ENCODE results near the gene LYZL2. TPM values are rescaled to one million over a fixed set of nuclear protein-coding genes. Genes with fewer than 3 reads are reported as not detected.
"Not testable (repeated sequence)": the region's sequence is repeated elsewhere in the genome, so short reads cannot be mapped to it uniquely, and the experiment has no call there.

The LYZL2 gene
- total RNA-seq, 1 donor from 2014 or later: not detected

DNA sequence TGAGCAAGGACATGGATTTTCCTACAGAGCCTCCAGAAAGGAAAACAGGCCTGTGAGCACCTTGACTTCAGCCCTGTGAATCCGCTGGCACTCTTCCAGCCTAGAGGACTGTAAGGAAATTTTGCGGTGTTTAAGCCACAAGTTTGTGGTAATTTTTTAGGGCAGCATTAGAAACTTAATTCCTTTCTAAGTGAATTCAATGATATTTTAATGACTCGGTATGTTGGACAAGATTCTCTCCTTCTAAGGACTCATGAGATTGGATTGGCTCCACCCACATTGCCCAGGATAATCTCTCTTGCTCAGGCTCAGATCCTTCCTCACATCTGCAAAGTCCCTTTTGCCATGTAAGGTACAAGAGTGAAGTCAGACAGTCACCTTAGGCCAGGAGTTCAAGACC is 4.5 kb downstream of the LYZL2 start:
- Mint-ChIP-seq H3K4me3 (no peak overlapping the region), H3K27me3 (peaks cover 29% of the 10 kb centered on the region), H3K36me3 (ENCODE audit: low read depth) (no peaks in the 10 kb centered on the region), H3K27ac (no peak overlapping the region), H3K9me3 (no peaks in the 10 kb centered on the region), H3K4me1 (no peaks in the 10 kb centered on the region)
- no peak for DNase-seq
- intact Hi-C loops (cut with micrococcal nuclease): no loop called here

GRCh38 chr10:30619966-30620365 is 9.6 kb downstream of the LYZL2 start:
- intact Hi-C loops (cut with micrococcal nuclease): no loop called here
- Mint-ChIP-seq H3K36me3 (ENCODE audit: low read depth) (no peaks in the 10 kb centered on the region), H3K9me3 (no peaks in the 10 kb centered on the region), H3K27ac (no peak overlapping the region), H3K27me3 (peaks cover 36% of the 10 kb centered on the region), H3K4me1 (no peaks in the 10 kb centered on the region), H3K4me3 (no peak overlapping the region)
- no peak for DNase-seq

- DNase-seq: no peak
- H3K4me1 Mint-ChIP-seq: no peaks in the 10 kb centered on the region
- H3K9me3 Mint-ChIP-seq: no peaks in the 10 kb centered on the region
- peaks cover 33% of the 10 kb centered on the region for H3K27me3 Mint-ChIP-seq
- H3K27ac Mint-ChIP-seq: no peak overlapping the region
- no peaks in the 10 kb centered on the region for H3K36me3 Mint-ChIP-seq (ENCODE audit: low read depth)
- intact Hi-C loops (cut with micrococcal nuclease): no loop called here
- H3K4me3 Mint-ChIP-seq: no peak overlapping the region
Measured at GRCh38 chr10:30617070-30617469, 12.5 kb downstream of the LYZL2 start.

DNA sequence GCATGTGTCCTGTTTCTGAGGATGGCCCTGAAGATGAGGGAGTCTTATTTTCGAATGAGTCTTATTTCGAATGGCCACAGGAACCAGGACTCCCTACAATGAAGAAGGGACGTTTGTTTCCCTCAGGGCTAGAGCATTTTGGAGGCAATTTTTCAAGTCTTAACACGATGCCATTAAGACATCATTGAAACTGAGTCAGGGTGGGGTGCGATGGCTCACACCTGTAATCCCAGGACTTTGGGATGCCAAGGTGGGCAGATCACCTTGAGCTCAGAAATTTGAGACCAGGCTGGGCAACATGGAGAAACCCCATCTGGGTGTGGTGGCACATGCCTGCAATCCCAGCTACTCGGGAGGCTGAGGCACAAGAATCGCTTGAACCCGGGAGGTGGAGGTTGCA is 18.5 kb downstream of the LYZL2 start:
- peaks cover 25% of the 10 kb centered on the region for H3K27me3 Mint-ChIP-seq
- intact Hi-C loops (cut with micrococcal nuclease); H3K27ac Mint-ChIP-seq; H3K9me3 Mint-ChIP-seq; H3K36me3 Mint-ChIP-seq (ENCODE audit: low read depth); H3K4me3 Mint-ChIP-seq; DNase-seq; H3K4me1 Mint-ChIP-seq: not testable (repeated sequence)

DNA sequence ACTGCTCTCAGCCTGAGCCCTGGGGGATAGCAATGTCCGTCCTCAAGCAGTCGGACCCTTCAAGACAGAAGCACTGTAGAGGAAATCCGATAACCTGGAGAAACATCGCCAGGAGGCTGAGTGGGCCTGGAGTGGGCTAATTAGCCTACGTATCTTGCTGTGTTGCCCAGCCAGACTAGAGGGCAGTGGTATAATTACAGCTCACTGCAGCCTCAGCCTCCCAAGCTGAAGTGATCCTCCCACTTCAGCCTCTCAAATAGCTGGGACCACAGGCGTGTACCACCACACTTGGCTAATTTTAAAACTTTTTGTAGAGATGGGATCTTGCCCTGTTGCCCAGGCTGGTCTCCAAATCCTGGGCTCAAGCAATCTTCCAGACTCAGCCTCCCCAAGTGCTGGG is 21.7 kb downstream of the LYZL2 start:
- no peaks in the 10 kb centered on the region for H3K4me1 Mint-ChIP-seq
- peaks cover 23% of the 10 kb centered on the region for H3K27me3 Mint-ChIP-seq
- intact Hi-C loops (cut with micrococcal nuclease): no loop called here
- H3K27ac Mint-ChIP-seq: no peak overlapping the region
- H3K4me3 Mint-ChIP-seq: no peak overlapping the region
- no peaks in the 10 kb centered on the region for H3K9me3 Mint-ChIP-seq
- no peak for DNase-seq
- no peaks in the 10 kb centered on the region for H3K36me3 Mint-ChIP-seq (ENCODE audit: low read depth)

DNA sequence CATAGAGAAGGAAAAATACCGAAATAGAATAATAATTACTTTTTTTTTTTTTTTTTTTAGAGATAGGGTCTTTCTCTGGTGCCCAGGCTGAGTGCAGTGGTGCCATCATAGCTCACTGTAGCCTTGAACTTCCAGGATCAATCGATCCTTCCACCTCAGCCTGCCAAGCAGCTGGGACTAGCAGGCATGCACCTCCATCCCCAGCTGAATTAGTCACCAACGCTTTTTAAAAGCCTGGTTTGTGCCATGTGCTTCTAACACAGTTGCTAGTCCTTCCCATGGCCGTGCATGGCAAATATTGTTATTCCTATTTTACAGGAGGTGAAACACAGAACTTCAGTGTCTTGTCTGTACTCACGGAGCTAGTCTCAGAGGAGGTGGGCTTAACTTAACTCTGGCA is 23.2 kb downstream of the LYZL2 start:
- no peak overlapping the region for H3K4me3 Mint-ChIP-seq
- H3K36me3 Mint-ChIP-seq (ENCODE audit: low read depth): no peaks in the 10 kb centered on the region
- H3K27me3 Mint-ChIP-seq: peaks cover 16% of the 10 kb centered on the region
- no peak for DNase-seq
- intact Hi-C loops (cut with micrococcal nuclease): no loop called here
- H3K4me1 Mint-ChIP-seq: no peaks in the 10 kb centered on the region
- H3K27ac Mint-ChIP-seq: no peak overlapping the region
- H3K9me3 Mint-ChIP-seq: no peaks in the 10 kb centered on the region

- H3K9me3 Mint-ChIP-seq; H3K4me3 Mint-ChIP-seq; DNase-seq; H3K27ac Mint-ChIP-seq; intact Hi-C loops (cut with micrococcal nuclease); H3K4me1 Mint-ChIP-seq; H3K36me3 Mint-ChIP-seq (ENCODE audit: low read depth): not testable (repeated sequence)
- peaks cover 14% of the 10 kb centered on the region for H3K27me3 Mint-ChIP-seq
Measured at GRCh38 chr10:30605341-30606121, 24.0 kb downstream of the LYZL2 start.

GRCh38 chr10:30603589-30603988 is 26.0 kb downstream of the LYZL2 start:
- no peak for DNase-seq
- intact Hi-C loops (cut with micrococcal nuclease): no loop called here
- H3K27ac Mint-ChIP-seq: no peak overlapping the region
- no peaks in the 10 kb centered on the region for H3K9me3 Mint-ChIP-seq
- H3K4me1 Mint-ChIP-seq: no peaks in the 10 kb centered on the region
- no peak overlapping the region for H3K4me3 Mint-ChIP-seq
- H3K36me3 Mint-ChIP-seq (ENCODE audit: low read depth): no peaks in the 10 kb centered on the region
- peaks cover 13% of the 10 kb centered on the region for H3K27me3 Mint-ChIP-seq

DNA sequence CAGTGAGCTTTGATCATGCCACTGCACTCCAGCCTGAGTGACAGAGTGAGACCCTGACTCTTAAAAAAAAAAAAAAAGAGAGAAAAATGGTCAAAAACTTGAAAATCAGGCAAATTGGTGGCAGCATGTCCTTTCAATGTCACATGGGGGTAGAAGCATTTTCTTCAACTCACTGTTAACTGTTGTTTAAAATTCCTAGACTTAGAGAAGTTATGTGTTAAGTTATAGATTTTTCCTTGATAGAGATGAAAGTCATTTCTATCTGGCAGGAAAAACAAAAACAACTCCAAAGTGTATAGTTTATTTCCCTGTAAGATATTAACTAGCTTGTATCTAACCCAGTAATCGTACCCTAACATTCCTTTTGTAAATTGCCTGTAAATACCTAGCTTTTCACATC is 26.8 kb downstream of the LYZL2 start:
- no peak overlapping the region for H3K4me3 Mint-ChIP-seq
- no peak for DNase-seq
- H3K4me1 Mint-ChIP-seq: no peaks in the 10 kb centered on the region
- H3K27me3 Mint-ChIP-seq: peaks cover 13% of the 10 kb centered on the region
- no peak overlapping the region for H3K27ac Mint-ChIP-seq
- intact Hi-C loops (cut with micrococcal nuclease): no loop called here
- H3K9me3 Mint-ChIP-seq: no peaks in the 10 kb centered on the region
- no peaks in the 10 kb centered on the region for H3K36me3 Mint-ChIP-seq (ENCODE audit: low read depth)

GRCh38 chr10:30600005-30600404 is 29.5 kb downstream of the LYZL2 start:
- intact Hi-C loops (cut with micrococcal nuclease): no loop called here
- Mint-ChIP-seq H3K27me3 (peaks cover 12% of the 10 kb centered on the region), H3K36me3 (ENCODE audit: low read depth) (no peaks in the 10 kb centered on the region), H3K27ac (no peak overlapping the region), H3K9me3 (no peaks in the 10 kb centered on the region), H3K4me3 (no peak overlapping the region), H3K4me1 (no peaks in the 10 kb centered on the region)
- no peak for DNase-seq

DNA sequence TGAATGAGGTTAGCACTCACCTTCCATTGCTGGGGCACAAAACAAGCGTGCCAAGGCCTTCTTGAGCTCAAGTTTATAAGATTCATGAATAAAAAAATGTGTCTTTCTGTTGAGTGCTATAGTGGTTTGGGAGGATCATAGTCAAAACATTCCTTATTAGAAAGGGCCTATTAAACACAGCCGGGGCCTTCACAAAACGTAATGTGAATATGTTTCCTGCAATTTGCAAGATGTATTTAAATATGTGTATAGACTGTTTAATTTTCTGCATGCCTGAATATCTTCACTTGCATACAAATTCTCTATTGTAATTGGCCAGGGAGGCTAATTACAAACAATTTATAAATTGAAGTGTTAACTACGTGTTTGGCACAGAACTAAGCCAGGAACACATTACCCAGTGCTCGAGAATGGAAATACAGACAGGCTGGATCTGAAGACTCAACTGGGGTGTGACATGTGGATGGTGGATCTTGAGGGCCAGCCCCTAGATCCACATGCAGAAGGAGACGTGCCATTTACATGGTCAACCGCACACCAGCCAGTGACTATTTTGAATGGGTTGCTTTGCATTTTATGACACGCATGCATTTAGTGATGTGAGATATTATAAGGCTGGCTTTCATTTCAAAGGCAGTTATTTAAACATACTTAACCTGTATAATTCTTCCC is 31.3 kb downstream of the LYZL2 start:
- intact Hi-C loops (cut with micrococcal nuclease): no loop called here

DNA sequence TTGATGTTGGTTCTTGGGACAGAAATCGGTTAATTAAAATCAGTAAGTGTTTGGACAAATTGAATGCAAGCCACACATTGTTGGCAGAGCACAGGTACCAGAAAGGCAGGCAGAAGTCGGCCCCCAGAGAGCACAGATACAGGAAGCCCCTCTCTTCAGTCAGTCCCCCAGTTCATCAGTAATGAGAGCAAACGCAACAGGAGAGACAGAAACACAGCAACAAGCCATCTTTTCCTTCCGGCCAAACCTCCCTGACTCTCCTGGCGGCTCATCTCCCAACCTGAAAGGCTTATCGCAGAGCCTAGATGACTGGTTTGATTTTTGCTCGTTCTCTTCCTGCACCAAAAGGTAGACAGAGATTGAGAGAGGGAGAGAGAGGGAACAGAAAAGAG is 32.1 kb downstream of the LYZL2 start:
- peaks cover 13% of the 10 kb centered on the region for H3K27me3 Mint-ChIP-seq
- DNase-seq; intact Hi-C loops (cut with micrococcal nuclease); H3K4me1 Mint-ChIP-seq; H3K9me3 Mint-ChIP-seq; H3K27ac Mint-ChIP-seq; H3K4me3 Mint-ChIP-seq; H3K36me3 Mint-ChIP-seq (ENCODE audit: low read depth): not testable (repeated sequence)

More for the DNA sequence above, 31.3 kb downstream of the LYZL2 start:
- Mint-ChIP-seq H3K9me3 (no peaks in the 10 kb centered on the region), H3K4me1 (no peaks in the 10 kb centered on the region), H3K27ac (no peak overlapping the region), H3K27me3 (peaks cover 15% of the 10 kb centered on the region), H3K36me3 (ENCODE audit: low read depth) (no peaks in the 10 kb centered on the region), H3K4me3 (no peak overlapping the region)
- DNase-seq: no peak

DNA sequence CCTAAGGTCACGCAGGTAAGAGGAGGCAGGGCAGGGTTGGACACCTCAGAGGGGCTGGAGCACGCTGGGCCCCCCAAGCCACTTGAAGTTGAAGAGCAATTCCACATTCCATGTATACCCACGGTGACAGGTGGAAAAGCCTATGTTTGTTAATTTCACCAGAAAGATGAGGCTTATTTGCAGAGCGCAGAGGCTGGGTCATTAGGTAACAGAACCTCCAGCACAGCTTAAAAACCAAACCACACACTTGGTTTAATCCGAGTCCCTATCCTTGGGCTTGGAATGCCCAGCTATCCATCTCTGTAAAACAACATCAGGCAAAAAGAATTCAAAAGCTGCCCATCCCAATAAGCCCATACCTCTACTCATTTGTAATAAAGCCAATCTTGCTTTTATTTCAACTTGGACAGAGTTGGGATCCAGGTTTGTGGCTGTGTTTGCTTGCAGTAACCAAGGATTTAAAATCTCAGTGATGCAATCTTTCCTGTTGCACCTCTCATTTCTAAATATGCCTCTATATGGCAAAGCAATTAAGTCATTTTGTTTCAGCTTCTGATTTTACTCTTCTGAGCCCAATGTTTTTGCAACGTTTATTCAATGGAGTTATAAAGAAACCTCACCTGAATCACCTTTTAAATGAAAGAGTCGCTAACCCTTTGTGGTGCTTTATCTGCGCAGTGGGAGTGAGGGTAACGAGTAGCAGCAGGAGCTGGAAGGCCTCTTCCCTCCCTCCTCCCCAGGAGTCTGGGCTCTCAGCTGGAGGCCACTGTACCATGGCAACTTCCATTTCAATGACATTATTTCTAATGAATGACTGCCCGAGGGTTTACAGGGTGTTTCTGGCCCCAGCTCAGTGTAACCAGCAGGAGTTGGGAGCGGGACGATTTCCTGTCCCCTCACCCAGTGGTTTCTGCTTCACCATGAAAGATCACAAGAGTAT is 32.8 kb downstream of the LYZL2 start:
- H3K27ac Mint-ChIP-seq; H3K4me3 Mint-ChIP-seq; intact Hi-C loops (cut with micrococcal nuclease); DNase-seq; H3K36me3 Mint-ChIP-seq (ENCODE audit: low read depth); H3K9me3 Mint-ChIP-seq; H3K4me1 Mint-ChIP-seq: not testable (repeated sequence)
- H3K27me3 Mint-ChIP-seq: peaks cover 13% of the 10 kb centered on the region

DNA sequence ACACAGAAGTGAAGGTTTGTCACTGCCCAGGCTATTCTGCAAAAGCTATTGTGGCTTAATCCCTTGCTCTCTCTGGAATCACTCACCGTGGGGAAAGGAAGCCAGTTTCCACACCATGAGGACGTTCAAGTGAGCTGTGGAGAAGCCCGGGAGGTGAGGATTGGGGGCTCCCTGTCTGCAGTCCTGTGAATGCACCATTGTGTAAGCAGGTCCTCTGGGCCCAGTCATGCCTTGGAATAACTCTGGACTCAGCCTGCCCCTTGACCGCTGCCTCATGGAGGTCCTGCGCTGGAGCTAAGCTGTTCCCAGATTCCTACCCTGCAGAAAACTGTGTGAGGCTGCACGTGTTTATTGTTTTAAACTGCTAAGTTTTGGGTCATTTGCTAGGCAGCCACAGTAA is 33.5 kb downstream of the LYZL2 start:
- Mint-ChIP-seq H3K27me3 (peaks cover 15% of the 10 kb centered on the region), H3K9me3 (no peaks in the 10 kb centered on the region), H3K36me3 (ENCODE audit: low read depth) (no peaks in the 10 kb centered on the region), H3K4me1 (peaks cover 2% of the 10 kb centered on the region), H3K4me3 (no peak overlapping the region), H3K27ac (no peak overlapping the region)
- DNase-seq: no peak
- intact Hi-C loops (cut with micrococcal nuclease): no loop called here

Measured in activated CD4-positive, alpha-beta T cell treated with anti-CD3 and anti-CD28 coated beads, Interleukin-2, amount 10 ng/mL, durations not matched to agents 24 days and 14 days (primary cell).